Neural cell (in vitro differentiated cells): ENCODE results near the gene TMCC1. TPM values are rescaled to one million over a fixed set of nuclear protein-coding genes. Genes with fewer than 3 reads are reported as not detected.

ENCODE experiments used
- H2AFZ ChIP-seq: fragments of 200-600, 300-800 bp; sonication (generic), shearing (Covaris generic); 2 replicates; pipeline ENCODE4 v1.6.0; 2014; ENCODE audit warnings: low read depth, mild to moderate bottlenecking, antibody characterized with exemption, low read length, moderate library complexity
- H3F3A ChIP-seq: fragments of 200-600 bp; shearing (Covaris generic); 2 replicates; pipeline ENCODE4 v1.6.1; 2016; ENCODE audit warnings: mild to moderate bottlenecking, moderate library complexity, mixed read lengths, antibody characterized with exemption, low read length; ENCODE audit not compliant: insufficient read depth, poor library complexity, severe bottlenecking
- H3K27ac ChIP-seq: fragments of 200-600, 300-800 bp; sonication (generic), shearing (Covaris generic); 2 replicates; pipeline ENCODE4 v1.5.1; 2014; ENCODE audit warnings: mild to moderate bottlenecking, low read length, moderate library complexity
- H3K27me3 ChIP-seq: fragments of 300-800, 200-600 bp; sonication (generic), shearing (Covaris generic); 2 replicates; pipeline ENCODE4 v1.6.0; 2014; ENCODE audit warnings: mild to moderate bottlenecking, low read depth, low read length, moderate library complexity; ENCODE audit not compliant: insufficient read depth
- H3K36me3 ChIP-seq: fragments of 300-800, 200-600 bp; sonication (generic), shearing (Covaris generic); 2 replicates; pipeline ENCODE4 v1.5.1; 2014; ENCODE audit warnings: mild to moderate bottlenecking, antibody characterized with exemption, low read length, moderate library complexity; ENCODE audit not compliant: insufficient read depth
- H3K4me2 ChIP-seq: fragments of 300-800, 200-600 bp; sonication (generic), shearing (Covaris generic); 2 replicates; pipeline ENCODE4 v1.6.0; 2014; ENCODE audit warnings: mild to moderate bottlenecking, low read length
- H3K4me3 ChIP-seq: fragments of 300-800, 200-600 bp; sonication (generic), shearing (Covaris generic); 2 replicates; pipeline ENCODE4 v1.5.1; 2014; ENCODE audit warnings: mild to moderate bottlenecking, low read length, moderate library complexity
- H3K79me2 ChIP-seq: fragments of 200-600 bp; shearing (Covaris generic); replicated peaks from 2 replicates; pipeline ENCODE4 v1.6.0; 2014; ENCODE audit warnings: mild to moderate bottlenecking, low read length, moderate library complexity; ENCODE audit not compliant: insufficient read depth
- H3K9ac ChIP-seq: fragments of 300-800, 200-600 bp; sonication (generic), shearing (Covaris generic); 2 replicates; pipeline ENCODE4 v1.6.1; 2016; ENCODE audit warnings: mild to moderate bottlenecking, low read length, mixed read lengths
- H3K9me2 ChIP-seq: fragments of 200-600 bp; shearing (Covaris generic); 2 replicates; pipeline ENCODE4 v1.6.1; 2016; ENCODE audit warnings: mild to moderate bottlenecking, low read length, mixed read lengths; ENCODE audit not compliant: insufficient read depth
- H3K9me3 ChIP-seq: fragments of 200-600, 300-800 bp; sonication (generic), shearing (Covaris generic); 2 replicates; pipeline ENCODE4 v1.6.1; 2016; ENCODE audit warnings: mild to moderate bottlenecking, mixed run types, low read length, moderate library complexity, mixed read lengths
- H4K20me1 ChIP-seq: fragments of 200-600 bp; shearing (Covaris generic); 2 replicates; pipeline ENCODE4 v1.6.1; 2016; ENCODE audit warnings: mild to moderate bottlenecking, mixed run types; ENCODE audit not compliant: insufficient read depth
- EP300 ChIP-seq: fragments of 450-650 bp; conservative IDR thresholded peaks from 2 replicates; pipeline ENCODE4 v1.6.1; 2014; ENCODE audit warnings: antibody characterized with exemption, mild to moderate bottlenecking, moderate library complexity; ENCODE audit not compliant: poor library complexity, severe bottlenecking
- EZH2 ChIP-seq: fragments of 200-600, 300-800 bp; shearing (Covaris generic), sonication (generic); IDR thresholded peaks from 2 replicates; pipeline ENCODE4 v1.6.1; 2014; ENCODE audit warnings: antibody characterized with exemption, low read length, borderline replicate concordance, mild to moderate bottlenecking; ENCODE audit not compliant: insufficient read depth, poor library complexity, severe bottlenecking
- MXI1 ChIP-seq: fragments of 450-650 bp; conservative IDR thresholded peaks from 2 replicates; pipeline ENCODE4 v1.6.1; 2014; ENCODE audit warnings: antibody characterized with exemption, mild to moderate bottlenecking; ENCODE audit not compliant: poor library complexity, severe bottlenecking
- POLR2AphosphoS5 ChIP-seq: IDR thresholded peaks from 2 replicates; pipeline ENCODE4 v1.6.1; 2012
- REST ChIP-seq: IDR thresholded peaks from 2 replicates; pipeline ENCODE4 v1.6.1; 2012; ENCODE audit warnings: borderline replicate concordance
- SMC3 ChIP-seq: fragments of 450-650 bp; conservative IDR thresholded peaks from 2 replicates; pipeline ENCODE4 v1.6.1; 2014; ENCODE audit warnings: antibody characterized with exemption, mild to moderate bottlenecking, moderate library complexity; ENCODE audit not compliant: poor library complexity
- TAF1 ChIP-seq: IDR thresholded peaks from 2 replicates; pipeline ENCODE4 v1.6.1; 2012; ENCODE audit warnings: low read depth
- polyA plus RNA-seq: library from polyadenylated mRNA; depleted of rRNA; stranded (reverse); fragments of >200 nt; gene quantifications from 2 replicates; pipeline ENCODE4 v1.2.3, GENCODE V29; 2014
- TF ChIP-seq, protein P1 (sequence below): fragments of 450-650 bp; IDR thresholded peaks from 2 replicates; pipeline ENCODE4 v1.5.1; 2014; ENCODE audit warnings: antibody characterized with exemption, mild to moderate bottlenecking, moderate library complexity; ENCODE audit not compliant: poor library complexity, severe bottlenecking

The TMCC1 gene
- polyA plus RNA-seq, 1 donor from 2014 or later: 25.0 TPM

GRCh38 chr3:129673897-129674797, 219.4 kb downstream of the TMCC1 start:
- H3K27me3 ChIP-seq: no peaks in the 10 kb centered on the region
- H3K4me3 ChIP-seq: no peak overlapping the region
- no peak overlapping the region for H2AFZ ChIP-seq
- no peak overlapping the region for H3K4me2 ChIP-seq
- no peaks in the 10 kb centered on the region for H3K9me2 ChIP-seq
- H3K9me3 ChIP-seq: no peaks in the 10 kb centered on the region
- no peak overlapping the region for H3K9ac ChIP-seq
- H3K79me2 ChIP-seq: no peaks in the 10 kb centered on the region
- no peaks in the 10 kb centered on the region for H4K20me1 ChIP-seq
- TF ChIP-seq EZH2: no peak
- no peak for TF ChIP-seq EP300
- TF ChIP-seq REST: no peak
- H3K27ac ChIP-seq: no peak overlapping the region
- no peaks in the 10 kb centered on the region for H3K36me3 ChIP-seq
- no peaks in the 10 kb centered on the region for H3F3A ChIP-seq

DNA sequence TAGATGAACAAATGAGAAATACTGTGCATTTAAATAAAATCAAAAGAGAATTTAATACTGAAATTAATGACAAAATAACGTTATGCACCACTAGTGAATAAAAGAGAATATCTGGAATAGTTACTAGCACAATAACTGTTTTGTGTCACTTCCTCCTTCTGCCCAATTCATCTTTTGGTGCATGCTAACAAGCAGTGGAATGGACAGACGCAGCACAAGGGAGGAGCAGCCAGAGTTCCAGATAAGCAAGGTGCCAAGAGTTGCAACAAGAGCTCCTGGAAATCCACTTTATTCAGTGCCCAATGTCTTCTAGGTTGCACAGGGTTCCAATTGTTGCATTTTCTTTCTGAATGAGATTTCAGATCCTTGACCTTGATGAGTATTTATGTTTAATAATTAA, 220.5 kb downstream of the TMCC1 start:
- TF ChIP-seq TAF1 (no peak), POLR2AphosphoS5 (no peak), MXI1 (no peak), SMC3 (no peak), EP300 (no peak)
- no peak overlapping the region for H3K4me3 ChIP-seq
- H3K36me3 ChIP-seq: no peaks in the 10 kb centered on the region
- H3K9ac ChIP-seq: no peak overlapping the region
- no peak overlapping the region for H3K27ac ChIP-seq
- no peaks in the 10 kb centered on the region for H3K9me3 ChIP-seq
- H2AFZ ChIP-seq: no peak overlapping the region
- no peak overlapping the region for H3K4me2 ChIP-seq
- H3F3A ChIP-seq: no peaks in the 10 kb centered on the region
- no peaks in the 10 kb centered on the region for H3K79me2 ChIP-seq
- no peaks in the 10 kb centered on the region for H4K20me1 ChIP-seq
- no peaks in the 10 kb centered on the region for H3K9me2 ChIP-seq
- H3K27me3 ChIP-seq: no peaks in the 10 kb centered on the region

GRCh38 chr3:129672412-129672811, 221.1 kb downstream of the TMCC1 start:
- H3K9me3 ChIP-seq: no peaks in the 10 kb centered on the region
- no peak overlapping the region for H3K4me3 ChIP-seq
- TF ChIP-seq, protein P1, sequence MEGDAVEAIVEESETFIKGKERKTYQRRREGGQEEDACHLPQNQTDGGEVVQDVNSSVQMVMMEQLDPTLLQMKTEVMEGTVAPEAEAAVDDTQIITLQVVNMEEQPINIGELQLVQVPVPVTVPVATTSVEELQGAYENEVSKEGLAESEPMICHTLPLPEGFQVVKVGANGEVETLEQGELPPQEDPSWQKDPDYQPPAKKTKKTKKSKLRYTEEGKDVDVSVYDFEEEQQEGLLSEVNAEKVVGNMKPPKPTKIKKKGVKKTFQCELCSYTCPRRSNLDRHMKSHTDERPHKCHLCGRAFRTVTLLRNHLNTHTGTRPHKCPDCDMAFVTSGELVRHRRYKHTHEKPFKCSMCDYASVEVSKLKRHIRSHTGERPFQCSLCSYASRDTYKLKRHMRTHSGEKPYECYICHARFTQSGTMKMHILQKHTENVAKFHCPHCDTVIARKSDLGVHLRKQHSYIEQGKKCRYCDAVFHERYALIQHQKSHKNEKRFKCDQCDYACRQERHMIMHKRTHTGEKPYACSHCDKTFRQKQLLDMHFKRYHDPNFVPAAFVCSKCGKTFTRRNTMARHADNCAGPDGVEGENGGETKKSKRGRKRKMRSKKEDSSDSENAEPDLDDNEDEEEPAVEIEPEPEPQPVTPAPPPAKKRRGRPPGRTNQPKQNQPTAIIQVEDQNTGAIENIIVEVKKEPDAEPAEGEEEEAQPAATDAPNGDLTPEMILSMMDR: no peak
- no peak overlapping the region for H3K27ac ChIP-seq
- no peaks in the 10 kb centered on the region for H3K36me3 ChIP-seq
- no peaks in the 10 kb centered on the region for H3F3A ChIP-seq
- H3K27me3 ChIP-seq: no peaks in the 10 kb centered on the region
- no peak overlapping the region for H3K9ac ChIP-seq
- no peak overlapping the region for H3K4me2 ChIP-seq
- no peaks in the 10 kb centered on the region for H4K20me1 ChIP-seq
- H2AFZ ChIP-seq: no peak overlapping the region
- no peaks in the 10 kb centered on the region for H3K9me2 ChIP-seq
- H3K79me2 ChIP-seq: no peaks in the 10 kb centered on the region
